Measurements from ENCODE around the gene PAPOLA. TPM values are rescaled to one million over a fixed set of nuclear protein-coding genes. Genes with fewer than 3 reads are reported as not detected.

The PAPOLA gene
- total RNA-seq, 1 donor from 2014 or later = 255 TPM

- no peak for ATAC-seq (ENCODE audit: low read depth)
- peaks cover 66% of the 10 kb centered on the region for H3K36me3 Mint-ChIP-seq (ENCODE audit: low read depth)
- ChIA-PET POLR2A (no interaction called here), CTCF (interaction anchor here (2.0 to 5.1 kb wide), 2 partner anchors 11 to 172 kb away, joined by 6 to 27 read pairs; no protein-coding TSS in a partner anchor)
- H3K27me3 Mint-ChIP-seq = no peaks in the 10 kb centered on the region
- no peaks in the 10 kb centered on the region for H3K9me3 Mint-ChIP-seq
- H3K4me3 Mint-ChIP-seq = no peak overlapping the region
- no peak for DNase-seq
- no peak for TF ChIP-seq CTCF (IDR thresholded peaks at IDR 0.05)
- peaks cover 3% of the 10 kb centered on the region for H3K4me1 Mint-ChIP-seq
- intact Hi-C loops (cut with micrococcal nuclease) = no loop called here
- no peak overlapping the region for H3K27ac Mint-ChIP-seq
Observed at GRCh38 chr14:96568621-96569020, 66.4 kb downstream of the PAPOLA start.

GRCh38 chr14:96571311-96571710, 69.1 kb downstream of the PAPOLA start:
- Mint-ChIP-seq H3K9me3 (no peaks in the 10 kb centered on the region), H3K36me3 (ENCODE audit: low read depth) (peaks cover 48% of the 10 kb centered on the region), H3K27me3 (no peaks in the 10 kb centered on the region), H3K27ac (no peak overlapping the region), H3K4me1 (peaks cover 13% of the 10 kb centered on the region), H3K4me3 (no peak overlapping the region)
- no peak for DNase-seq
- TF ChIP-seq CTCF (IDR thresholded peaks at IDR 0.05) = no peak
- ChIA-PET CTCF (interaction anchor here (1.3 kb wide), 1 partner anchor 170 kb away, joined by 3 read pairs; no protein-coding TSS in a partner anchor), POLR2A (no interaction called here)
- intact Hi-C loops (cut with micrococcal nuclease) = no loop called here
- ATAC-seq (ENCODE audit: low read depth) = no peak

GRCh38 chr14:96573473-96574100, 71.4 kb downstream of the PAPOLA start:
- Mint-ChIP-seq H3K27me3 (no peaks in the 10 kb centered on the region), H3K36me3 (ENCODE audit: low read depth) (peaks cover 33% of the 10 kb centered on the region), H3K4me3 (no peak overlapping the region), H3K27ac (no peak overlapping the region), H3K4me1 (peaks cover 25% of the 10 kb centered on the region), H3K9me3 (no peaks in the 10 kb centered on the region)
- no peak for ATAC-seq (ENCODE audit: low read depth)
- DNase-seq = no peak
- TF ChIP-seq CTCF (IDR thresholded peaks at IDR 0.05) = no peak
- CTCF ChIA-PET = no interaction called here
- POLR2A ChIA-PET = no interaction called here
- intact Hi-C loops (cut with micrococcal nuclease) = no loop called here

- no peaks in the 10 kb centered on the region for H3K9me3 Mint-ChIP-seq
- DNase-seq (no peak), ATAC-seq (ENCODE audit: low read depth) (no peak)
- ChIA-PET CTCF (no interaction called here), POLR2A (no interaction called here)
- H3K27ac Mint-ChIP-seq = no peak overlapping the region
- no peak overlapping the region for H3K4me3 Mint-ChIP-seq
- H3K4me1 Mint-ChIP-seq = peaks cover 25% of the 10 kb centered on the region
- no peaks in the 10 kb centered on the region for H3K27me3 Mint-ChIP-seq
- intact Hi-C loops (cut with micrococcal nuclease) = no loop called here
- TF ChIP-seq CTCF (IDR thresholded peaks at IDR 0.05) = no peak
- peaks cover 31% of the 10 kb centered on the region for H3K36me3 Mint-ChIP-seq (ENCODE audit: low read depth)
Observed at GRCh38 chr14:96574171-96574632, 72.0 kb downstream of the PAPOLA start.

GRCh38 chr14:96574633-96575632, 72.8 kb downstream of the PAPOLA start:
- Mint-ChIP-seq H3K36me3 (ENCODE audit: low read depth) (peaks cover 25% of the 10 kb centered on the region), H3K27me3 (no peaks in the 10 kb centered on the region), H3K4me1 (peaks cover 25% of the 10 kb centered on the region), H3K4me3 (no peak overlapping the region), H3K27ac (no peak overlapping the region), H3K9me3 (no peaks in the 10 kb centered on the region)
- CTCF ChIA-PET = no interaction called here
- intact Hi-C loops (cut with micrococcal nuclease) = no loop called here
- DNase-seq = no peak
- no peak for ATAC-seq (ENCODE audit: low read depth)
- POLR2A ChIA-PET = no interaction called here
- no peak for TF ChIP-seq CTCF (IDR thresholded peaks at IDR 0.05)
